ENCODE measurements around the gene SNX9. TPM values are rescaled to one million over a fixed set of nuclear protein-coding genes. Genes with fewer than 3 reads are reported as not detected.

Gene SNX9
- total RNA-seq, 2 experiments from 2014 or later = 44.9 to 45.1 TPM

GRCh38 chr6:157994125-157994795, 171.2 kb downstream of the SNX9 start:
- POLR2A ChIA-PET = interaction anchor here (0.9 kb wide), 1 partner anchor 69 kb away, joined by 3 read pairs; no protein-coding TSS in a partner anchor
- Mint-ChIP-seq H3K4me1 (ENCODE audit: low read depth) (peaks cover 40% of the 10 kb centered on the region), H3K36me3 (ENCODE audit: low read depth) (no peaks in the 10 kb centered on the region), H3K9me3 (no peaks in the 10 kb centered on the region), H3K4me3 (no peak overlapping the region), H3K27ac (no peak overlapping the region), H3K27me3 (no peaks in the 10 kb centered on the region)
- intact Hi-C loops (cut with micrococcal nuclease) = no loop called here
- CTCF ChIA-PET = interaction anchor here (1.3 to 2.5 kb wide), 3 partner anchors 10 to 32 kb away, joined by 4 to 9 read pairs (median 8); no protein-coding TSS in a partner anchor
- DNase-seq (no peak), ATAC-seq (no peak)
- no peak for TF ChIP-seq CTCF (IDR thresholded peaks at IDR 0.05)

Other genes with a start within 250 kb of the SNX9 start
- 10 to 100 TPM; 27.7 to 28.5 TPM for gene SYNJ2, start 158.6 kb downstream of the SNX9 start, total RNA-seq